Natural killer cell (primary cell): ENCODE measurements around the gene LMAN1L. TPM values are rescaled to one million over a fixed set of nuclear protein-coding genes. Genes with fewer than 3 reads are reported as not detected.

Source experiments
- ATAC-seq, 3 donors: fragments of 150-1000 bp in 2 of 3; fragments of 200-7000 bp in 1 of 3; cut with Tn5 transposase; 1 replicate in 1 of 3; 2 replicates in 2 of 3; pipeline ENCODE4 v1.10.0; 2021; ENCODE audit warnings: mild to moderate bottlenecking in 2 of 3, moderate library complexity in 2 of 3
- DNase-seq, 2 donors: peaks; one replicate each; pipeline versions ENCODE4 v3.0.0 to v3.0.0-alpha.2; 2013 to 2021; ENCODE audit warnings: mixed read lengths in 1 of 2
- H3K27ac ChIP-seq: one replicate; pipeline ENCODE4 v1.5.1; 2013; ENCODE audit warnings: mild to moderate bottlenecking, low read length
- H3K27me3 ChIP-seq: one replicate; pipeline ENCODE4 v1.6.1; 2013; ENCODE audit warnings: low read length; ENCODE audit not compliant: control insufficient read depth, insufficient read depth
- H3K36me3 ChIP-seq: one replicate; pipeline ENCODE4 v1.6.1; 2013; ENCODE audit warnings: low read length; ENCODE audit not compliant: control insufficient read depth, insufficient read depth
- H3K4me1 ChIP-seq: one replicate; pipeline ENCODE4 v1.6.1; 2013; ENCODE audit warnings: low read length; ENCODE audit not compliant: control insufficient read depth, insufficient read depth
- H3K4me3 ChIP-seq: one replicate; pipeline ENCODE4 v1.5.1; 2013; ENCODE audit warnings: low read length
- H3K9me3 ChIP-seq: one replicate; pipeline ENCODE4 v1.6.1; 2013; ENCODE audit warnings: low read length; ENCODE audit not compliant: control insufficient read depth, insufficient read depth
- H3K27ac Mint-ChIP-seq, 2 donors: one replicate each; pipeline ENCODE4 v1.8.0; 2022; ENCODE audit warnings: mild to moderate bottlenecking in 2 of 2, mixed read lengths in 2 of 2, moderate library complexity in 1 of 2
- H3K27me3 Mint-ChIP-seq, 2 donors: one replicate each; pipeline ENCODE4 v1.8.0; 2022; ENCODE audit warnings: low read depth in 2 of 2, mixed read lengths in 2 of 2
- H3K36me3 Mint-ChIP-seq: one replicate; pipeline ENCODE4 v1.8.0; 2022; ENCODE audit warnings: mixed read lengths
- H3K4me1 Mint-ChIP-seq, 2 donors: one replicate each; pipeline ENCODE4 v1.8.0; 2022; ENCODE audit warnings: mixed read lengths in 2 of 2
- H3K4me3 Mint-ChIP-seq: one replicate; pipeline ENCODE4 v1.8.0; 2022; ENCODE audit warnings: mild to moderate bottlenecking, moderate library complexity, mixed read lengths
- H3K9me3 Mint-ChIP-seq, 2 donors: one replicate each; pipeline ENCODE4 v1.8.0; 2022; ENCODE audit warnings: mixed read lengths in 2 of 2
- CTCF ChIP-seq: fragments of 200-600 bp; IDR thresholded peaks from one replicate; pipeline ENCODE4 v1.8.0; 2022; ENCODE audit warnings: antibody characterized with exemption
- WGBS: methylation state at CpG from one replicate; pipeline ENCODE4 v1.1.7; 2013; ENCODE audit warnings: missing lambda C conversion rate; ENCODE audit not compliant: insufficient coverage; 5-methylcytosine and 5-hydroxymethylcytosine counted together
- intact Hi-C: fragments of 100-400 bp; cut with micrococcal nuclease; formaldehyde crosslinking; loops from one replicate; pipeline ENCODE4 v1.14.2; 2022
- total RNA-seq, 4 donors: library from RNA; stranded (reverse); fragments of 120-200 nt in 1 of 4; gene quantifications; one replicate each; pipeline versions ENCODE4 v1.2.3 to v1.2.4, GENCODE V29; 2013 to 2022

Gene LMAN1L
- total RNA-seq, 3 donors from 2014 or later (not counting 1 experiment from before 2014, with no cell fraction given), result 0.72 to 1.1 (median 0.94) TPM

- Histone ChIP-seq H3K4me1 (peaks cover 35% of the 10 kb centered on the region), H3K36me3 (peaks cover 53% of the 10 kb centered on the region), H3K27ac (no peak overlapping the region), H3K9me3 (no peaks in the 10 kb centered on the region), H3K4me3 (no peak overlapping the region), H3K27me3 (no peaks in the 10 kb centered on the region)
- H3K27ac Mint-ChIP-seq, result no peak overlapping the region
- DNase-seq (no peak), ATAC-seq (no peak)
- H3K4me3 Mint-ChIP-seq, result no peak overlapping the region
- H3K27me3 Mint-ChIP-seq, result no peaks in the 10 kb centered on the region
- H3K9me3 Mint-ChIP-seq, result no peaks in the 10 kb centered on the region
- peaks cover 18 to 34% of the 10 kb centered on the region in 2 donors for H3K4me1 Mint-ChIP-seq
- peaks cover 15% of the 10 kb centered on the region for H3K36me3 Mint-ChIP-seq
- intact Hi-C loops, result loop anchor here (10.0 kb wide), 1 partner anchor 357 kb away; the partner anchor contains the start of gene C15orf39
- 96% methylated on average over 3 of the region's 3 CpGs for WGBS
- no peak for TF ChIP-seq CTCF
Measured at GRCh38 chr15:74847432-74847831, 34.8 kb downstream of the LMAN1L start.

- H3K27ac Mint-ChIP-seq, result no peak overlapping the region
- H3K4me1 ChIP-seq, result peaks cover 9% of the 10 kb centered on the region
- H3K27me3 Mint-ChIP-seq, result no peaks in the 10 kb centered on the region
Measured at GRCh38 chr15:74850393-74850792, 37.8 kb downstream of the LMAN1L start.

GRCh38 chr15:74851960-74852359 lies 39.3 kb downstream of the LMAN1L start:
- H3K36me3 Mint-ChIP-seq, result peaks cover 15% of the 10 kb centered on the region
- H3K27ac Mint-ChIP-seq, result no peak overlapping the region
- 100% methylated on average over 7 of the region's 7 CpGs for WGBS
- no peaks in the 10 kb centered on the region for H3K9me3 ChIP-seq
- ATAC-seq (no peak), DNase-seq (no peak)
- no peaks in the 10 kb centered on the region for H3K27me3 Mint-ChIP-seq
- no peak overlapping the region for H3K27ac ChIP-seq
- no peak for TF ChIP-seq CTCF
- H3K4me3 Mint-ChIP-seq, result no peak overlapping the region
- H3K4me1 Mint-ChIP-seq, result peaks cover 3 to 9% of the 10 kb centered on the region in 2 donors
- no peak overlapping the region for H3K4me3 ChIP-seq
- H3K9me3 Mint-ChIP-seq, result no peaks in the 10 kb centered on the region
- H3K27me3 ChIP-seq, result no peaks in the 10 kb centered on the region
- intact Hi-C loops, result no loop called here
- H3K36me3 ChIP-seq, result peaks cover 70% of the 10 kb centered on the region
- H3K4me1 ChIP-seq, result peaks cover 6% of the 10 kb centered on the region

More at GRCh38 chr15:74850393-74850792, 37.8 kb downstream of the LMAN1L start:
- Histone ChIP-seq H3K4me3 (no peak overlapping the region), H3K36me3 (peaks cover 73% of the 10 kb centered on the region), H3K9me3 (no peaks in the 10 kb centered on the region), H3K27me3 (no peaks in the 10 kb centered on the region), H3K27ac (no peak overlapping the region)
- ATAC-seq (no peak), DNase-seq (no peak)
- TF ChIP-seq CTCF, result no peak
- Mint-ChIP-seq H3K36me3 (peaks cover 15% of the 10 kb centered on the region), H3K4me3 (no peak overlapping the region), H3K4me1 (peaks cover 5 to 6% of the 10 kb centered on the region in 2 donors), H3K9me3 (no peaks in the 10 kb centered on the region)
- intact Hi-C loops, result no loop called here
- 98% methylated on average over 4 of the region's 4 CpGs for WGBS

- no peak overlapping the region for H3K4me3 Mint-ChIP-seq
- H3K27ac Mint-ChIP-seq, result no peak overlapping the region
- Histone ChIP-seq H3K27me3 (no peaks in the 10 kb centered on the region), H3K4me3 (no peak overlapping the region), H3K4me1 (peaks cover 32% of the 10 kb centered on the region), H3K36me3 (peaks cover 49% of the 10 kb centered on the region), H3K9me3 (no peaks in the 10 kb centered on the region), H3K27ac (no peak overlapping the region)
- no peak for ATAC-seq
- H3K36me3 Mint-ChIP-seq, result no peaks in the 10 kb centered on the region
- TF ChIP-seq CTCF, result no peak
- intact Hi-C loops, result no loop called here
- H3K27me3 Mint-ChIP-seq, result no peaks in the 10 kb centered on the region
- H3K4me1 Mint-ChIP-seq, result peaks cover 29 to 34% of the 10 kb centered on the region in 2 donors
- H3K9me3 Mint-ChIP-seq, result no peaks in the 10 kb centered on the region
- DNase-seq, result no peak
- WGBS, result 98% methylated on average over 13 of the region's 13 CpGs
Measured at GRCh38 chr15:74854453-74855022, 41.9 kb downstream of the LMAN1L start.
